D721Med (cell line): Measurements from ENCODE around the gene ASCC2.

Experiments used
- DNase-seq: peaks from one replicate; pipeline ENCODE4 v3.0.0; 2011; ENCODE audit warnings: low spot score; ENCODE audit not compliant: insufficient read length
- FAIRE-seq: peaks from 2 replicates; lab custom pipeline; 2011; peaks lifted over from hg19 to GRCh38; lab: Jason Lieb, UNC
- TF ChIP-seq, protein P1 (sequence below): IDR thresholded peaks from 2 replicates; pipeline ENCODE4 v1.5.1; 2012; ENCODE audit warnings: mild to moderate bottlenecking, control low read depth; ENCODE audit not compliant: insufficient read depth; ENCODE audit errors: missing control alignments

The ASCC2 gene

DNA sequence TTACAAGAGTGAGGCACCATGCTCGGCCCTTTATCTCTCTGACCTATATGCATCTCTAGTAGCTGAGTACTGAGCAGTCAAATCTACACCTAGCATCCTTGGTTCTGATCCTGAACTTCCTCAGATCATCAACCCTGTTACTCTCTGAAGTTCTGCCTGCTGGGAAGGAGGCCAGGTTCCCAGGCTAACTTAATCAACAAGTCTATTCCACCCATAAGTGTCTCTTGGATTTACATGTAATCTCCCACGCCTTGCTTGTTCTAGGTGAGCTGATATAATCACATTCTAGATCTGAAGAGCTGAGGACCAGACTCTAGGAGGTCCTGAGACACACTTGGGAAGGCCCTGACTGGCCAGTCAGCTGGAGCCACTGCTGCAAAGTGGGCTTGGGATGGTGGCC, 96.1 kb downstream of the ASCC2 start:
- DNase-seq (no peak), FAIRE-seq (no peak)
- TF ChIP-seq, protein P1, sequence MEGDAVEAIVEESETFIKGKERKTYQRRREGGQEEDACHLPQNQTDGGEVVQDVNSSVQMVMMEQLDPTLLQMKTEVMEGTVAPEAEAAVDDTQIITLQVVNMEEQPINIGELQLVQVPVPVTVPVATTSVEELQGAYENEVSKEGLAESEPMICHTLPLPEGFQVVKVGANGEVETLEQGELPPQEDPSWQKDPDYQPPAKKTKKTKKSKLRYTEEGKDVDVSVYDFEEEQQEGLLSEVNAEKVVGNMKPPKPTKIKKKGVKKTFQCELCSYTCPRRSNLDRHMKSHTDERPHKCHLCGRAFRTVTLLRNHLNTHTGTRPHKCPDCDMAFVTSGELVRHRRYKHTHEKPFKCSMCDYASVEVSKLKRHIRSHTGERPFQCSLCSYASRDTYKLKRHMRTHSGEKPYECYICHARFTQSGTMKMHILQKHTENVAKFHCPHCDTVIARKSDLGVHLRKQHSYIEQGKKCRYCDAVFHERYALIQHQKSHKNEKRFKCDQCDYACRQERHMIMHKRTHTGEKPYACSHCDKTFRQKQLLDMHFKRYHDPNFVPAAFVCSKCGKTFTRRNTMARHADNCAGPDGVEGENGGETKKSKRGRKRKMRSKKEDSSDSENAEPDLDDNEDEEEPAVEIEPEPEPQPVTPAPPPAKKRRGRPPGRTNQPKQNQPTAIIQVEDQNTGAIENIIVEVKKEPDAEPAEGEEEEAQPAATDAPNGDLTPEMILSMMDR, result no peak

DNA sequence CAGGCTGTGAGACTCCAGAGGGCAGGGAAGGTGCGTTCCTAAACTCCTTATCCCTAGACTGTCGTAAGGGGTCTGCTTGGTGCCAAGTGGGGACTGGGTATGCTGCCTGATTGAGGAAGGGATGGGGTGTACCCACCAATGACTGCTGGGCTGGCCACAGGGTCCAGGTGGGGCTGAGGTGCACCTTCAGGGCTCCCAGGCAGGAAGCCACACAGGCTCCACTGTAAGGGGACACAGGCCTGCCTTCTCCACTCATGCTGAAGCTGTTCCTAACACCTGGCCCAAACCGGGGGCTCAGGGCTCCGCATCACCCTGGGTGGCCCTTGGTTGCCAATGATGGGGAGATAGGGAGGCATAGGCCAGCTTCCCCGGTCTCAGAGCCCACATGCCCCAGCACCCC, 97.9 kb downstream of the ASCC2 start:
- DNase-seq (no peak), FAIRE-seq (no peak)
- TF ChIP-seq, protein P1, result no peak

DNA sequence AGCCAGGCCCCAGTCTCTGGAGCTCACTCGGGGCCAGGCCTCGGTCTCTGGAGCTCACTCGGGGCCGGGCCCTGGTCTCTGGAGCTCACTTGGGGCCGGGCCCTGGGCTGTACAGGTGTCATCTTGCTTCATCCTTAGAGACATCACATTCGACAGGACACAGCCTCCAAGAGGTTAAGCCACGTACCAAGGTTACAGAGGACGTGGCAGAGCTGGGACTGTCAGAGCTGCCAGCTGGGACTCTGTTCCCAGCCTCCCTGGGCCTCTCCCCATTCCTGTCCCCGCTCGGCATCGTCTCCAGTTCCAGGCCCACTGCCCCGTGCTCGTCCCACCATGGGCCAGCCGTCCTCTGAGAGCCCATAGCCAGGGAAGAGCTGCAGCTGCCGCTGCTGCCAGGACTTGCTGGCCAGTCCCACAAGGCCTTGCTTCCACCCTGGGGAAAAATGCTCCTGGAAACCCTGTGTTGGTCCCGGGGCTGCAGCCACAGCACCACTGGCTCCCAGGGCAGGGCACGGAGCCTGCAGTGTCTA, 98.7 kb downstream of the ASCC2 start:
- DNase-seq, result no peak
- no peak for FAIRE-seq
- TF ChIP-seq, protein P1, result no peak
